K562 (cell line): ENCODE measurements around the gene CC2D1A. TPM values are rescaled to one million over a fixed set of nuclear protein-coding genes. Genes with fewer than 3 reads are reported as not detected.

Source experiments
- AFF4 ChIP-seq: sonication (generic); formaldehyde crosslinking; IDR thresholded peaks from 2 replicates; pipeline ENCODE4 v1.8.0; 2023; ENCODE audit warnings: mild to moderate bottlenecking, missing genetic modification reagents
- CBX3 ChIP-seq, 2 experiments: IDR thresholded peaks; 1 replicate in 1 of 2; 2 replicates in 1 of 2; pipeline ENCODE4 v1.6.1; 2012; ENCODE audit warnings: inconsistent platforms in 2 of 2, low read length in 2 of 2, borderline replicate concordance in 1 of 2, control low read depth in 1 of 2
- CC2D1A ChIP-seq: fragments of 450-650 bp; IDR thresholded peaks from 2 replicates; pipeline ENCODE4 v1.6.1; 2017; ENCODE audit warnings: mild to moderate bottlenecking
- CHD1 ChIP-seq: fragments of 200-600 bp; sonication (generic); IDR thresholded peaks from one replicate; pipeline ENCODE4 v1.6.1; 2012; ENCODE audit warnings: mild to moderate bottlenecking, moderate library complexity, low read length, inconsistent platforms
- CTBP1 ChIP-seq: fragments of 450-650 bp; IDR thresholded peaks from 2 replicates; pipeline ENCODE4 v1.6.1; 2016; ENCODE audit warnings: borderline replicate concordance
- ELF2 ChIP-seq: fragments of 250-450 bp; sonication (Bioruptor Pico); IDR thresholded peaks from 2 replicates; pipeline ENCODE4 v1.5.0; 2021; ENCODE audit warnings: mild to moderate bottlenecking
- FUS ChIP-seq: fragments of 200-400 bp; formaldehyde crosslinking; optimal IDR thresholded peaks from 2 replicates; pipeline ENCODE3; 2017; ENCODE audit warnings: low read depth, low read length
- HMG20B ChIP-seq: fragments of 250-450 bp; sonication (Bioruptor Pico); IDR thresholded peaks from 2 replicates; pipeline ENCODE4 v1.5.0; 2021; ENCODE audit warnings: mild to moderate bottlenecking
- HNRNPLL ChIP-seq: fragments of 200-400 bp; formaldehyde crosslinking; IDR thresholded peaks from 2 replicates; pipeline ENCODE4 v1.6.1; 2017; ENCODE audit warnings: low read length, low read depth, mild to moderate bottlenecking; ENCODE audit not compliant: poor library complexity, severe bottlenecking
- KLF1 ChIP-seq: fragments of 450-650 bp; IDR thresholded peaks from 2 replicates; pipeline ENCODE4 v1.6.1; 2016; ENCODE audit warnings: missing genetic modification characterization, missing compliant biosample characterization
- L3MBTL2 ChIP-seq: fragments of 450-650 bp; IDR thresholded peaks from 2 replicates; pipeline ENCODE4 v1.6.1; 2016; ENCODE audit warnings: mild to moderate bottlenecking, moderate library complexity
- NONO ChIP-seq, 2 experiments: fragments of 200-400 bp in 1 of 2; fragments of 450-650 bp in 1 of 2; formaldehyde crosslinking in 1 of 2; IDR thresholded peaks; 2 replicates each; pipeline ENCODE4 v1.6.1; 2017; ENCODE audit warnings: low read depth in 2 of 2, mild to moderate bottlenecking in 2 of 2, moderate library complexity in 2 of 2, low read length in 1 of 2
- PHF8 ChIP-seq: fragments of 200-600 bp; sonication (generic); IDR thresholded peaks from 2 replicates; pipeline ENCODE4 v1.6.1; 2012; ENCODE audit warnings: mixed run types, mild to moderate bottlenecking, inconsistent platforms, low read length, moderate library complexity, borderline replicate concordance
- RBM34 ChIP-seq: fragments of 200-400 bp; formaldehyde crosslinking; IDR thresholded peaks from 2 replicates; pipeline ENCODE4 v1.6.1; 2018; ENCODE audit warnings: low read length, borderline replicate concordance; ENCODE audit not compliant: insufficient read depth
- SOX6 ChIP-seq: fragments of 450-650 bp; IDR thresholded peaks from 2 replicates; pipeline ENCODE4 v1.6.1; 2014; ENCODE audit warnings: mild to moderate bottlenecking
- SPI1 ChIP-seq: IDR thresholded peaks from 2 replicates; pipeline ENCODE4 v1.6.1; 2011; ENCODE audit warnings: low read depth, low read length, control low read depth, borderline replicate concordance
- U2AF1 ChIP-seq: fragments of 200-400 bp; formaldehyde crosslinking; optimal IDR thresholded peaks from 2 replicates; pipeline ENCODE3; 2017; ENCODE audit warnings: mild to moderate bottlenecking, low read depth, low read length, moderate library complexity
- ZNF277 ChIP-seq: fragments of 250-450 bp; sonication (Bioruptor Pico); IDR thresholded peaks from 2 replicates; pipeline ENCODE4 v1.8.0; 2022; ENCODE audit warnings: inconsistent platforms, mild to moderate bottlenecking, moderate library complexity, borderline replicate concordance
- ZNF589 ChIP-seq: fragments of 200-800 bp; sonication (Bioruptor generic); IDR thresholded peaks from 2 replicates; pipeline ENCODE4 v1.6.1; 2016; ENCODE audit warnings: low read depth, missing genetic modification characterization, missing compliant biosample characterization
- ZNF639 ChIP-seq, 2 experiments: fragments of 200-800 bp in 1 of 2; sonication (Bioruptor generic) in 1 of 2; sonication (generic) in 1 of 2; formaldehyde crosslinking in 1 of 2; IDR thresholded peaks in 1 of 2; conservative IDR thresholded peaks in 1 of 2; 2 replicates each; pipeline versions ENCODE4 v1.5.0 to v1.6.1; 2016 to 2020; ENCODE audit warnings: missing compliant biosample characterization in 1 of 2, missing genetic modification characterization in 1 of 2, missing genetic modification reagents in 1 of 2
- polyA plus RNA-seq, 8 experiments: library from polyadenylated mRNA; depleted of rRNA in 4 of 8; stranded (reverse) in 5 of 8; unstranded in 3 of 8; fragments of >200 nt; fragmentation: Nextera tagmentation in 2 of 8; fragmentation: Illumina TruSeq in 1 of 8; extraction: Ambion mirVana in 2 of 8; extraction: Trizol in 1 of 8; gene quantifications; 2 replicates each; pipeline versions ENCODE4 v1.2.1 to v1.2.3, GENCODE V29; 2011 to 2014; ENCODE audit warnings: inconsistent platforms in 1 of 8, missing spikeins in 1 of 8
- total RNA-seq, 7 experiments: library from RNA; depleted of rRNA in 6 of 7; stranded (reverse); fragments of >200 nt in 6 of 7; fragmentation: Illumina TruSeq in 2 of 7; extraction: Trizol in 2 of 7; gene quantifications; 2 replicates each; pipeline versions ENCODE4 v1.2.1 to v1.2.3, GENCODE V29; 2011 to 2021; ENCODE audit warnings: low replicate concordance in 1 of 7

Gene CC2D1A
- total and polyA plus RNA-seq, 9 of the 15 experiments (the other 6 are each of a cell fraction or from before 2014, with no cell fraction given) = 0.32 to 31.0 (median 12.9) TPM

- TF ChIP-seq AFF4 = peak; percentile 46; the same call in 1 of the 2 replicates
- TF ChIP-seq SOX6 = 0 out of 2 replicates have a peak, but pooled peaks have one; percentile 32
- peak; percentile 62 for TF ChIP-seq FUS
- TF ChIP-seq CHD1 = no peak
- peak; percentile 69; the same call in 1 of the 2 replicates for TF ChIP-seq KLF1 (tag)
- TF ChIP-seq CC2D1A = no peak
- peak; percentile 91 for TF ChIP-seq CTBP1
- TF ChIP-seq SPI1 = peak; percentile 80
- peak; percentile 82; the same call in 1 of the 2 replicates for TF ChIP-seq PHF8
- no peak for TF ChIP-seq HNRNPLL
- TF ChIP-seq ZNF589 (CRISPR knock-in tag) = no peak
- TF ChIP-seq NONO (IDR thresholded peaks at IDR 0.05; ENCODE audit: low read depth in 2 of 2, low read length in 1 of 2) = 0 out of 4 replicates have a peak, but pooled peaks of 1 of the 2 experiments have one; percentile 39
- TF ChIP-seq RBM34 = 0 out of 2 replicates have a peak, but pooled peaks have one; percentile 60
- TF ChIP-seq CBX3 (IDR thresholded peaks at IDR 0.05; ENCODE audit: borderline replicate concordance in 1 of 2, low read length in 2 of 2) = peak in 1 of 2 experiments; percentile 79; a peak in 1 of 3 replicates
- peak in 1 of 2 experiments; percentile 93; a peak in 2 of 4 replicates for TF ChIP-seq ZNF639 (CRISPR knock-in tag; conservative IDR thresholded peaks at IDR 0.05 in 1 of 2, IDR thresholded peaks at IDR 0.05 in 1 of 2)
- TF ChIP-seq HMG20B (CRISPR knock-in tag) = no peak
- peak; percentile 61 for TF ChIP-seq U2AF1
- no peak for TF ChIP-seq ZNF277 (CRISPR knock-in tag)
- TF ChIP-seq ELF2 = peak; percentile 49; the same call in 1 of the 2 replicates
- TF ChIP-seq L3MBTL2 = peak; percentile 100
These were observed at the start of gene CC2D1A, which contains the start of gene BRME1 (continued) for GRCh38 chr19:13905634-13906520.
